IMR-90 (cell line): ENCODE measurements around the gene PDE6A. TPM values are rescaled to one million over a fixed set of nuclear protein-coding genes. Genes with fewer than 3 reads are reported as not detected.

Experiments used
- ATAC-seq: fragments of 200-7000 bp; cut with Tn5 transposase; 2 replicates; pipeline ENCODE4 v1.9.1; 2020; ENCODE audit warnings: low read depth, mild to moderate bottlenecking, moderate library complexity
- BruUV-seq: library from RNA; stranded (reverse); fragments of 400-500 nt; replicated peaks from 2 replicates; lab custom pipeline; 2021; lab: Mats Ljungman, UMichigan
- CTCF ChIA-PET: fragments of 300-600 bp; formaldehyde crosslinking; extraction: SDS; loops from one replicate; lab custom pipeline; 2021; ENCODE audit warnings: antibody characterized with exemption; lab: Yijun Ruan, JAX
- POLR2A ChIA-PET: fragments of 300-600 bp; sonication (Branson Sonifier 250); formaldehyde crosslinking; loops from one replicate; lab custom pipeline; 2022; ENCODE audit warnings: antibody characterized with exemption; ENCODE audit not compliant: unreplicated experiment; lab: Charles Lee
- DNase-seq: peaks from one replicate; pipeline ENCODE4 v3.0.0; 2013
- H2AFZ ChIP-seq: replicated peaks from 2 replicates; pipeline ENCODE3; 2013; ENCODE audit warnings: low read length, mild to moderate bottlenecking; ENCODE audit not compliant: poor library complexity
- H2AK5ac ChIP-seq: 2 replicates; pipeline ENCODE4 v1.6.1; 2013; ENCODE audit warnings: low read depth, low read length, inconsistent platforms
- H2AK9ac ChIP-seq: replicated peaks from 2 replicates; pipeline ENCODE3; 2013; ENCODE audit warnings: mild to moderate bottlenecking, low read depth, low read length, moderate library complexity; ENCODE audit not compliant: poor library complexity
- H2BK120ac ChIP-seq: 2 replicates; pipeline ENCODE4 v1.6.1; 2013; ENCODE audit warnings: low read depth, low read length, inconsistent platforms
- H2BK15ac ChIP-seq: 3 replicates; pipeline ENCODE4 v1.6.1; 2013; ENCODE audit warnings: low read depth, low read length, inconsistent platforms
- H2BK20ac ChIP-seq: 2 replicates; pipeline ENCODE4 v1.6.1; 2013; ENCODE audit warnings: low read depth, mild to moderate bottlenecking, inconsistent platforms, low read length, moderate library complexity
- H2BK5ac ChIP-seq: 2 replicates; pipeline ENCODE4 v1.6.1; 2013; ENCODE audit warnings: mild to moderate bottlenecking, low read depth, low read length, inconsistent platforms; ENCODE audit not compliant: poor library complexity, severe bottlenecking
- H3K14ac ChIP-seq: replicated peaks from 2 replicates; pipeline ENCODE4 v1.6.1; 2013; ENCODE audit warnings: low read depth, low read length, inconsistent platforms
- H3K18ac ChIP-seq: 2 replicates; pipeline ENCODE4 v1.6.1; 2013; ENCODE audit warnings: low read depth, low read length, control low read depth
- H3K23ac ChIP-seq: 2 replicates; pipeline ENCODE4 v1.6.1; 2013; ENCODE audit warnings: low read depth, low read length, inconsistent platforms
- H3K27ac ChIP-seq: 2 replicates; pipeline ENCODE4 v1.5.1; 2013; ENCODE audit warnings: mild to moderate bottlenecking, control low read depth, low read length; ENCODE audit not compliant: insufficient read depth
- H3K27me3 ChIP-seq: 2 replicates; pipeline ENCODE4 v1.6.1; 2013; ENCODE audit warnings: low read length; ENCODE audit not compliant: control insufficient read depth, insufficient read depth
- H3K36me3 ChIP-seq: 2 replicates; pipeline ENCODE4 v1.6.1; 2013; ENCODE audit warnings: low read length, mixed read lengths; ENCODE audit not compliant: control insufficient read depth, insufficient read depth
- H3K4ac ChIP-seq: 2 replicates; pipeline ENCODE4 v1.6.1; 2013; ENCODE audit warnings: low read depth, low read length, inconsistent platforms
- H3K4me1 ChIP-seq: 2 replicates; pipeline ENCODE4 v1.6.1; 2013; ENCODE audit warnings: low read length, mixed read lengths; ENCODE audit not compliant: control insufficient read depth, insufficient read depth
- H3K4me2 ChIP-seq: 2 replicates; pipeline ENCODE4 v1.6.1; 2013; ENCODE audit warnings: low read depth, mild to moderate bottlenecking, control low read depth, low read length, moderate library complexity
- H3K4me3 ChIP-seq: 2 replicates; pipeline ENCODE4 v1.5.1; 2013; ENCODE audit warnings: low read depth, mild to moderate bottlenecking, control low read depth, low read length, moderate library complexity; ENCODE audit not compliant: insufficient read depth
- H3K56ac ChIP-seq: 2 replicates; pipeline ENCODE4 v1.6.1; 2013; ENCODE audit warnings: low read length, inconsistent platforms; ENCODE audit not compliant: insufficient read depth; ENCODE audit errors: extremely low read depth
- H3K79me1 ChIP-seq, 2 experiments: 2 replicates each; pipeline ENCODE4 v1.6.1; 2013; ENCODE audit warnings: low read length in 2 of 2, inconsistent platforms in 1 of 2, low read depth in 1 of 2
- H3K9ac ChIP-seq: 2 replicates; pipeline ENCODE4 v1.6.1; 2013; ENCODE audit warnings: low read depth, low read length, control low read depth
- H3K9me1 ChIP-seq: 2 replicates; pipeline ENCODE4 v1.6.1; 2013; ENCODE audit warnings: low read length, inconsistent platforms; ENCODE audit not compliant: insufficient read depth
- H3K9me3 ChIP-seq: 2 replicates; pipeline ENCODE4 v1.6.1; 2013; ENCODE audit warnings: low read length; ENCODE audit not compliant: control insufficient read depth, insufficient read depth
- H4K20me1 ChIP-seq: 2 replicates; pipeline ENCODE4 v1.6.1; 2013; ENCODE audit warnings: low read length, inconsistent platforms; ENCODE audit not compliant: insufficient read depth
- H4K5ac ChIP-seq: 2 replicates; pipeline ENCODE4 v1.6.1; 2013; ENCODE audit warnings: mild to moderate bottlenecking, low read depth, low read length, control low read depth
- H4K8ac ChIP-seq, 2 experiments: 2 replicates each; pipeline ENCODE4 v1.6.1; 2013; ENCODE audit warnings: low read depth in 2 of 2, low read length in 2 of 2, control low read depth in 1 of 2, inconsistent platforms in 1 of 2
- H4K91ac ChIP-seq: 2 replicates; pipeline ENCODE4 v1.6.1; 2013; ENCODE audit warnings: low read depth, low read length, inconsistent platforms; ENCODE audit not compliant: insufficient read depth
- CEBPB ChIP-seq: IDR thresholded peaks from 2 replicates; pipeline ENCODE4 v1.6.1; 2012; ENCODE audit warnings: low read depth, low read length, improper control_type of control experiment
- CHD1 ChIP-seq: IDR thresholded peaks from 2 replicates; pipeline ENCODE4 v1.6.1; 2012; ENCODE audit warnings: low read depth, low read length, improper control_type of control experiment
- CTCF ChIP-seq: conservative IDR thresholded peaks from 2 replicates; pipeline ENCODE4 v1.5.1; 2012; ENCODE audit warnings: mild to moderate bottlenecking, low read depth, low read length, improper control_type of control experiment
- ELK1 ChIP-seq: fragments of 150-350 bp; IDR thresholded peaks from 2 replicates; pipeline ENCODE4 v1.6.1; 2016; ENCODE audit warnings: low read depth, mild to moderate bottlenecking, low read length, moderate library complexity, borderline replicate concordance
- FOS ChIP-seq: fragments of 150-350 bp; IDR thresholded peaks from 2 replicates; pipeline ENCODE4 v1.6.1; 2016; ENCODE audit warnings: low read depth, low read length
- MAFK ChIP-seq: IDR thresholded peaks from 2 replicates; pipeline ENCODE4 v1.6.1; 2012; ENCODE audit warnings: low read depth, low read length, improper control_type of control experiment
- NFE2L2 ChIP-seq: fragments of 150-350 bp; IDR thresholded peaks from 2 replicates; pipeline ENCODE4 v1.6.1; 2016; ENCODE audit warnings: low read depth, mild to moderate bottlenecking, low read length
- POLR2A ChIP-seq: IDR thresholded peaks from 2 replicates; pipeline ENCODE4 v1.6.1; 2012; ENCODE audit warnings: mild to moderate bottlenecking, low read depth, low read length
- RAD21 ChIP-seq: IDR thresholded peaks from 2 replicates; pipeline ENCODE4 v1.6.1; 2012; ENCODE audit warnings: low read length, improper control_type of control experiment
- SMC3 ChIP-seq: fragments of 150-350 bp; IDR thresholded peaks from 2 replicates; pipeline ENCODE4 v1.6.1; 2016; ENCODE audit warnings: low read depth, mild to moderate bottlenecking, antibody characterized with exemption, low read length, moderate library complexity
- WGBS, 2 experiments: methylation state at CpG; one replicate each; pipeline versions ENCODE4 v1.1.5 to v1.1.7; 2013; ENCODE audit warnings: missing lambda C conversion rate in 2 of 2; ENCODE audit not compliant: insufficient read length in 1 of 2; ENCODE audit errors: extremely low coverage in 2 of 2; 5-methylcytosine and 5-hydroxymethylcytosine counted together
- dilution Hi-C: fragments of 300-500 bp; cut with HindIII; formaldehyde crosslinking; loops from one replicate; pipeline ENCODE4 v1.14.3; 2018; ENCODE audit warnings: low sequenced_read_pairs; ENCODE audit not compliant: unreplicated experiment
- in situ Hi-C: fragments of 300-500 bp; cut with MboI; formaldehyde crosslinking; loops from 3 replicates; pipeline ENCODE4 v1.14.3; 2019; ENCODE audit warnings: low sequenced_read_pairs, inconsistent platforms, mixed read lengths
- intact Hi-C: fragments of 100-400 bp; cut with micrococcal nuclease; formaldehyde crosslinking; loops from 2 replicates; pipeline ENCODE4 v1.10.0; 2022
- polyA plus RNA-seq, 3 experiments: library from polyadenylated mRNA; depleted of rRNA; stranded (reverse); fragments of >200 nt; gene quantifications; 2 replicates each; pipeline ENCODE4 v1.2.3, GENCODE V29; 2012; ENCODE audit warnings: low replicate concordance in 1 of 3
- total RNA-seq: library from RNA; depleted of rRNA; stranded (reverse); fragments of >200 nt; gene quantifications from 2 replicates; pipeline ENCODE4 v1.2.3, GENCODE V29; 2012

Gene PDE6A
- total and polyA plus RNA-seq, 2 of the 4 experiments (the other 2 are of a cell fraction) = not detected

DNA sequence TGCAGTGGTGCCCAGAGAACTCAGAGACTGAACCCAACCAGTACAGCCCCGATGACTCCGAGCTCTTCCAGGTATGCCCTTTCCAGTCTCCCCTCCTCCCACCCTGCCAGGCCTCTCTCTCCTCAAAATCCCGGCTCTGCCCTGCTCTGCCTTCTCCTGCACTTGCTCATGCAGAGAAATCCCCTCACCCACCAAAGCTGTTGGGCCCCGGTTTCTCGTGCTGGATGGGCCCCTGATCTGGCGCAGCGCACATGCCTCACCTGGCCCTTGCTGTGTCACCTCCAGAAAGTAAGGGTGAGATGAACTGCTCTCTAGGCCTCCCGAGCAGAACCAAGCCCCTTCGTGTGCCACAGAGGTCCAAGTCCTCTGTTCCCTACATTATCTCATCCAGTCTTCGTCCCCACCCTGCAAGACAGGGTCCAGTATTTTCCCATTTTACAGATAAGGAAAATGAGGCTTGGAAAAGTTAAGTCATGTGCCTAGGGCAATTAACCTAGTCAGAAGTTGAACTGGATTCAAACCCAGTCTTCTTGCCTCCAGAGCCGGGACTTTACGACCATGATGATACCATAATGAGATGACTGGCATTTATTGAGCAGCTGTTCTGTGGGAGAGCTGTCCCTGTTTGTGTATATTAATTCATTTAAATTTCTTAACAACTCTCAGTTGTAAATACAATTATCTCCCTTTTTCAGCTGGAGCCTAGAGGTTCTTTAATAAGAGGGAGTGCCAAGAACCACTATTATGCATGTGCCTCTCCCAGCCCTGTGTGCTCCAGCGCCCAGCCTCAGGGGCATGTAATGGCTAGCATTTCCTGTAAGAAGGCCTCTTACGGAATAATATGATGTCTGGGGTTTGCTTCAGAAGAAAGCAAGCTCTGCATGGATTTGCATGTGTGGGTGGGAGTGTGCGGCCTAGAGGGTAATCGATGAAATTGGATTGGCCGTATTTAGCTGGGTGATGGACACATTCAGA lies 123.8 kb downstream of the PDE6A start:
- ChIA-PET CTCF (no interaction called here), POLR2A (no interaction called here)
- no peak overlapping the region for H4K8ac ChIP-seq
- H2BK120ac ChIP-seq = no peak overlapping the region
- H3K4ac ChIP-seq = no peak overlapping the region
- no peak for ATAC-seq
- no peak for TF ChIP-seq CTCF
- TF ChIP-seq NFE2L2 = no peak
- no peak for TF ChIP-seq MAFK
- no peak for TF ChIP-seq POLR2A
- TF ChIP-seq ELK1 = no peak
- TF ChIP-seq RAD21 = no peak
- no peak for TF ChIP-seq FOS
- TF ChIP-seq CEBPB = no peak
- no peak for TF ChIP-seq CHD1
- no peak for TF ChIP-seq SMC3
- H4K20me1 ChIP-seq = no peaks in the 10 kb centered on the region
- in situ Hi-C loops (no loop called here), intact Hi-C loops (no loop called here), dilution Hi-C loops (loop anchor here (10.0 kb wide), 1 partner anchor 186 kb away; no protein-coding TSS in a partner anchor)
- H2BK15ac ChIP-seq = no peak overlapping the region
- H3K4me3 ChIP-seq = no peak overlapping the region
- no peak overlapping the region for H3K14ac ChIP-seq
- H2BK20ac ChIP-seq = no peak overlapping the region
- H4K91ac ChIP-seq = no peak overlapping the region
- H4K5ac ChIP-seq = no peak overlapping the region
- no peaks in the 10 kb centered on the region for H3K4me1 ChIP-seq
- WGBS, 2 experiments = no CpG with 5 or more reads among the region's 17 CpGs
- H3K79me1 ChIP-seq = no peaks in the 10 kb centered on the region
- H3K27ac ChIP-seq = no peak overlapping the region
- no TSS peak for BruUV-seq
- no peaks in the 10 kb centered on the region for H3K9me1 ChIP-seq
- H3K36me3 ChIP-seq = no peaks in the 10 kb centered on the region
- no peak overlapping the region for H3K23ac ChIP-seq
- no peak overlapping the region for H3K9ac ChIP-seq
- H3K27me3 ChIP-seq = peaks cover 4% of the 10 kb centered on the region
- H2BK5ac ChIP-seq = no peak overlapping the region
- no peak overlapping the region for H2AK9ac ChIP-seq
- no peaks in the 10 kb centered on the region for H3K9me3 ChIP-seq
- H2AK5ac ChIP-seq = no peak overlapping the region
- no peak overlapping the region for H2AFZ ChIP-seq
- no peak for DNase-seq
- H3K4me2 ChIP-seq = no peak overlapping the region
- no peak overlapping the region for H3K18ac ChIP-seq
- H3K56ac ChIP-seq = no peak overlapping the region
